HG02610 (cell line): ENCODE results near the gene PGS1.

Experiments
- ATAC-seq: cut with Tn5 transposase; IDR thresholded peaks from one replicate; pipeline ENCODE4 v1.9.1; 2021; ENCODE audit warnings: mild to moderate bottlenecking, moderate library complexity; ENCODE audit not compliant: unreplicated experiment

The PGS1 gene

GRCh38 chr17:78406920-78407319 is 28.5 kb downstream of the PGS1 start:
- ATAC-seq, result no peak

GRCh38 chr17:78407387-78408000 is 29.0 kb downstream of the PGS1 start:
- ATAC-seq, result no peak

GRCh38 chr17:78408476-78409050 is 30.1 kb downstream of the PGS1 start:
- ATAC-seq, result no peak

- ATAC-seq, result no peak
Observed at GRCh38 chr17:78409191-78409928, 30.9 kb downstream of the PGS1 start.

- no peak for ATAC-seq
Observed at GRCh38 chr17:78411241-78411857, 32.9 kb downstream of the PGS1 start.

GRCh38 chr17:78412403-78412802 is 34.0 kb downstream of the PGS1 start:
- no peak for ATAC-seq

GRCh38 chr17:78414178-78415162 is 36.0 kb downstream of the PGS1 start:
- ATAC-seq, result no peak

GRCh38 chr17:78415821-78416711 is 37.6 kb downstream of the PGS1 start:
- ATAC-seq, result no peak

GRCh38 chr17:78416791-78417530 is 38.5 kb downstream of the PGS1 start:
- ATAC-seq, result no peak

- no peak for ATAC-seq
Observed at GRCh38 chr17:78417531-78417909, 39.1 kb downstream of the PGS1 start.

- no peak for ATAC-seq
Observed at GRCh38 chr17:78418326-78419026, 40.0 kb downstream of the PGS1 start.

- no peak for ATAC-seq
Observed at GRCh38 chr17:78419970-78420815, 41.7 kb downstream of the PGS1 start.

- no peak for ATAC-seq
Observed at GRCh38 chr17:78421084-78421533, 42.7 kb downstream of the PGS1 start.

- ATAC-seq, result no peak
Observed at GRCh38 chr17:78421534-78422266, 43.3 kb downstream of the PGS1 start.

- ATAC-seq, result no peak
Observed at GRCh38 chr17:78422267-78422605, 43.8 kb downstream of the PGS1 start.

GRCh38 chr17:78422872-78423588 is 44.6 kb downstream of the PGS1 start:
- ATAC-seq, result no peak
